ENCODE results near the gene CFAP70.

The CFAP70 gene

DNA sequence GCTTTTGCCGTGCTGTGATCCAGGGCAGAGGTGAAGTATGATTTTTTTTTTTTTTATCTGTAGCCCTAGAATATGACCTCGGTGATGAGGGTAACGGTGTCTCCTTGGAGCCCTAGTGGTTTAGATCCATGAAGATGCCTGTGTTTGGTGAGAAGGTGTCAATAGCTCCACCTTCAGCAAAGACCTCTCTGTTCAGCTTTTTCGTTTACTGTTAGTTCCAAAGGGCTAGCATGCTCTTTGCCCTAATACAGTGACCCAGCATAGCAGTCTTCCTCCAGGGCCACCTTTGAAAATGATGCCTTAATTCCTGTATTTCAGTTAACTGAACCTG lies 105.5 kb downstream of the CFAP70 start:
- H2AFZ ChIP-seq (ENCODE audit: low read depth, low read length): peak overlapping the region; percentile 91; the same call in 1 of the 2 replicates
- H3K4me2 ChIP-seq (ENCODE audit: low read length): peak overlapping the region; percentile 92
- H3K36me3 ChIP-seq (replicated peaks; ENCODE audit: low read depth, low read length): peaks cover 9% of the 10 kb centered on the region
- no peaks in the 10 kb centered on the region for H3K27me3 ChIP-seq (ENCODE audit: low read depth, low read length)
- peaks cover 52% of the 10 kb centered on the region for H3K79me2 ChIP-seq (ENCODE audit: low read length)
- peaks cover 17% of the 10 kb centered on the region; the same call in 1 of the 2 replicates for H3K4me1 ChIP-seq (ENCODE audit: low read length)
- H3K4me3 ChIP-seq (ENCODE audit: low read length): peak overlapping the region; percentile 100
- no peaks in the 10 kb centered on the region for H4K20me1 ChIP-seq (ENCODE audit: insufficient read depth, low read length)
- H3K9me3 ChIP-seq (ENCODE audit: insufficient read depth, low read length): no peaks in the 10 kb centered on the region
- no peak overlapping the region for H3K27ac ChIP-seq (ENCODE audit: low read length)
- TF ChIP-seq, protein P1, sequence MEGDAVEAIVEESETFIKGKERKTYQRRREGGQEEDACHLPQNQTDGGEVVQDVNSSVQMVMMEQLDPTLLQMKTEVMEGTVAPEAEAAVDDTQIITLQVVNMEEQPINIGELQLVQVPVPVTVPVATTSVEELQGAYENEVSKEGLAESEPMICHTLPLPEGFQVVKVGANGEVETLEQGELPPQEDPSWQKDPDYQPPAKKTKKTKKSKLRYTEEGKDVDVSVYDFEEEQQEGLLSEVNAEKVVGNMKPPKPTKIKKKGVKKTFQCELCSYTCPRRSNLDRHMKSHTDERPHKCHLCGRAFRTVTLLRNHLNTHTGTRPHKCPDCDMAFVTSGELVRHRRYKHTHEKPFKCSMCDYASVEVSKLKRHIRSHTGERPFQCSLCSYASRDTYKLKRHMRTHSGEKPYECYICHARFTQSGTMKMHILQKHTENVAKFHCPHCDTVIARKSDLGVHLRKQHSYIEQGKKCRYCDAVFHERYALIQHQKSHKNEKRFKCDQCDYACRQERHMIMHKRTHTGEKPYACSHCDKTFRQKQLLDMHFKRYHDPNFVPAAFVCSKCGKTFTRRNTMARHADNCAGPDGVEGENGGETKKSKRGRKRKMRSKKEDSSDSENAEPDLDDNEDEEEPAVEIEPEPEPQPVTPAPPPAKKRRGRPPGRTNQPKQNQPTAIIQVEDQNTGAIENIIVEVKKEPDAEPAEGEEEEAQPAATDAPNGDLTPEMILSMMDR (IDR thresholded peaks at IDR 0.05; ENCODE audit: low read depth, low read length): no peak
- no peak for TF ChIP-seq EZH2phosphoT487 (IDR thresholded peaks at IDR 0.05; ENCODE audit: low read depth)
- peak overlapping the region; percentile 100 for H3K9ac ChIP-seq (ENCODE audit: low read length)

DNA sequence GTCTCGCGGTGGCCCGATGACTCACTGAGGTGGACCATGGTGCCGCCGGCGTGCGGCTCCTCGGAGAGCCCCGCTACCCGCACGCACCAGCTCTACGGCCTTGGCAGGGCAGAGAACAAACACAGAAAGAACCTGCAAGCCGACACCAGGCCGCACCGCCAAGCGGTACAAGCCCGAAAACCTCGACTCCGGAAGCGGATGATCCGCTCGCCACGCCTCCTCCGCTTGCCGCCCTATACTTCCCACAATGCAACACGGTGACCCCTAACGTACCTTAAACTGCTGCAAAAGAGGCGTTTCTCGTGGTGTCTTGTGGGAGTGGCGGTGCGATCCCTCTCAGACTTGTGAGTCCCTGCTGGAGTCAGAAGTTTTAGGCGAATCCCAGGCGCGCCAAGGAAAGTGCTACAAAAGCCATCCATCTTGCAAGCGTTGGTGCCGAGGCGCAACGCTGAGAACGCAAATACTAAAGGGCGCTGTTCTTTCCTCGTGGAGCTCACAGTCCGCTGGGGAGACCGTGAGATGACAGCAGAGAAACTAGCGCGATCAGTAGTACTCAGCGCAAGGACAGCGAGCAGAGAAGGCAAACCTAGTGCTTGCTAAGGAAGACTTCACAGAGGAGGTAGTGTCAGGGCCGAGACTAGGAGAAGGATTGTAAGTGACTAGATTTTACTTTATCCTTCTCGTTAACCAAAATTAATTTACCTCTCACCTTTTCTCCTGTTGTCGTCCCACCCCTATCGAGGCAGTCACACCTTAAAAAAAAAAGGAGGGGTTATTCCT lies 106.0 kb downstream of the CFAP70 start, which contains the start of gene MRPS16:
Gene MRPS16 (minus strand): TSS at position 200 of the 780 bp plus-strand sequence. CDS start 162 bp downstream, at position 38.
- H3K4me3 ChIP-seq (ENCODE audit: low read length): peak within 1 kb of the TSS; percentile 100
- H3K36me3 ChIP-seq (replicated peaks; ENCODE audit: low read depth, low read length): peaks cover 9% of the 10 kb centered on the region
- no peaks in the 10 kb centered on the region for H4K20me1 ChIP-seq (ENCODE audit: insufficient read depth, low read length)
- peaks cover 57% of the 10 kb centered on the region for H3K79me2 ChIP-seq (ENCODE audit: low read length)
- peak within 1 kb of the TSS; percentile 91 for H2AFZ ChIP-seq (ENCODE audit: low read depth, low read length)
- peak within 1 kb of the TSS; percentile 76 for H3K27ac ChIP-seq (ENCODE audit: low read length)
- peak within 1 kb of the TSS; percentile 97 for H3K4me2 ChIP-seq (ENCODE audit: low read length)
- H3K4me1 ChIP-seq (ENCODE audit: low read length): peaks cover 22% of the 10 kb centered on the region
- TF ChIP-seq, protein P1 (IDR thresholded peaks at IDR 0.05; ENCODE audit: low read depth, low read length): no peak
- TF ChIP-seq EZH2phosphoT487 (IDR thresholded peaks at IDR 0.05; ENCODE audit: low read depth): no peak
- H3K27me3 ChIP-seq (ENCODE audit: low read depth, low read length): no peaks in the 10 kb centered on the region
- peak within 1 kb of the TSS; percentile 100 for H3K9ac ChIP-seq (ENCODE audit: low read length)
- H3K9me3 ChIP-seq (ENCODE audit: insufficient read depth, low read length): no peaks in the 10 kb centered on the region

DNA sequence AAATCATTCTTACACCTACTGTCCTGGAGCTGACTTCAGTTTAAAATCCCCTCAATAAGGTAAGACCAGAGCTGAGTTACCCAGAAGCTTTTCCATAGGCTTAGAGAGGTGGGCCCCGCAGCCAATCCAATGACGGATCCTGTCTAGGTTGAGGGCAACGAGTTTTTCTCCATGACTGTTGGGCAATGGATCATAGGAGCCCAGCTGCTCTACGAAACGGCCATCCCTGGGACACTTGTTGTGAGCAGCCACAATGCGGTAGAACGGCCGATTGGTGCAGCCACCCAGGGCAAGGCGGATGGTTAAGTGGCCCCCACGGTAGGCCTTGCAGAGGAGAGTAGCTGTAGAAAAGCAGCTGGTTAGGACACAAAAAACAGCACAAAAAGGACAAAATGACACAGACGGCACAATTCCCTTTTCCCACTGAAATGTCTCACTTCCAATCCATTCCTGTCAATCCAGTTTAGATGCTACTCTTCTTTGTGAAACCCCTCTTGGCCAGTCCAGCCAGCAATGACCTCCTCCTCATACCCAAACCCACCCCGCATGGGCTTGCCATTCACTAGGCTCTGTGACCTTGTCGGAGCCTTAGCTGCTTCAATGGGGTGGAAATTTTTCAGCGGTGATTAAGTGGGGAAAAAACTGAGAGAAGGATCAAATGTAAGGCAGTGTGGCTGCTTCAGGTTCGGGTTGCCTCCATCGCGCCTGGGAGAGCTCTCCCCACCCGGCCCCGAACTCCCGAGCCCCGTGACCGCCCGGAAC lies 106.8 kb downstream of the CFAP70 start:
- peak overlapping the region; percentile 97 for H3K4me2 ChIP-seq (ENCODE audit: low read length)
- H3K36me3 ChIP-seq (replicated peaks; ENCODE audit: low read depth, low read length): peaks cover 9% of the 10 kb centered on the region
- H2AFZ ChIP-seq (ENCODE audit: low read depth, low read length): peak overlapping the region; percentile 91; the same call in 1 of the 2 replicates
- H3K9ac ChIP-seq (ENCODE audit: low read length): peak overlapping the region; percentile 100
- H3K4me3 ChIP-seq (ENCODE audit: low read length): peak overlapping the region; percentile 100
- H3K79me2 ChIP-seq (ENCODE audit: low read length): peaks cover 59% of the 10 kb centered on the region
- H3K27me3 ChIP-seq (ENCODE audit: low read depth, low read length): no peaks in the 10 kb centered on the region
- H3K4me1 ChIP-seq (ENCODE audit: low read length): peaks cover 24% of the 10 kb centered on the region
- no peak for TF ChIP-seq EZH2phosphoT487 (IDR thresholded peaks at IDR 0.05; ENCODE audit: low read depth)
- TF ChIP-seq, protein P1 (IDR thresholded peaks at IDR 0.05; ENCODE audit: low read depth, low read length): no peak
- H4K20me1 ChIP-seq (ENCODE audit: insufficient read depth, low read length): no peaks in the 10 kb centered on the region
- no peaks in the 10 kb centered on the region for H3K9me3 ChIP-seq (ENCODE audit: insufficient read depth, low read length)
- peak overlapping the region; percentile 76 for H3K27ac ChIP-seq (ENCODE audit: low read length)

DNA sequence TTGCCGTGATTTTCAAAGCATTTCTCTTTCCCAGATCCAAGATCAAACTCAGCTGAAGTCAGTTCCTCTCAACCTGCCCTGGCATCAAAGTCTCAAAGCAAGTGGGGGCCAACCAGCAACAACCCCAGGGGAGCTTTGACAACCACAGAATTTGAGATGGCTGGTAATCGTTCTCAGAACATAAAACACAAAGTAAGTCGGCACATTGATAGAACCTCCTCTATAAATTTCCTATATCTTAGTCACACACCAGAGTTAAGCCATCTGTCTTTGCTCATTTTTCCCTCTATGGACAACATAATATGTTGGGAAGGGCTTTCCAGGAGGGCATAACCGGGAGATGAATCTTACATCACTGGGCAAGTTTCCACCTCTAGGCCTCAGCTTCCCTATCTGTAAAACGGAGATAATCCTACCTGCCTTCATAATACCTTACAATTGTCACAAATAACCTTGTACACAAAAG lies 110.4 kb downstream of the CFAP70 start:
- H4K20me1 ChIP-seq (ENCODE audit: insufficient read depth, low read length): no peaks in the 10 kb centered on the region; the same call in 1 of the 2 replicates
- H3K4me2 ChIP-seq (ENCODE audit: low read length): peak overlapping the region; percentile 64
- no peaks in the 10 kb centered on the region for H3K9me3 ChIP-seq (ENCODE audit: insufficient read depth, low read length)
- peak overlapping the region; percentile 98; the same call in 1 of the 2 replicates for H3K4me3 ChIP-seq (ENCODE audit: low read length)
- peaks cover 31% of the 10 kb centered on the region for H3K36me3 ChIP-seq (replicated peaks; ENCODE audit: low read depth, low read length)
- no peak overlapping the region for H2AFZ ChIP-seq (ENCODE audit: low read depth, low read length)
- H3K27me3 ChIP-seq (ENCODE audit: low read depth, low read length): no peaks in the 10 kb centered on the region
- TF ChIP-seq, protein P1 (IDR thresholded peaks at IDR 0.05; ENCODE audit: low read depth, low read length): no peak
- TF ChIP-seq EZH2phosphoT487 (IDR thresholded peaks at IDR 0.05; ENCODE audit: low read depth): no peak
- peaks cover 88% of the 10 kb centered on the region for H3K79me2 ChIP-seq (ENCODE audit: low read length)
- peak overlapping the region; percentile 97; the same call in 1 of the 2 replicates for H3K27ac ChIP-seq (ENCODE audit: low read length)
- H3K4me1 ChIP-seq (ENCODE audit: low read length): peaks cover 35% of the 10 kb centered on the region
- H3K9ac ChIP-seq (ENCODE audit: low read length): 0 out of 2 replicates have a peak overlapping the region, but pooled peaks have one; percentile 68
